Activated CD8-positive, alpha-beta T cell treated with anti-CD3 and anti-CD28 coated beads for 36 hours (primary cell): ENCODE measurements around the gene CCDC14. TPM values are rescaled to one million over a fixed set of nuclear protein-coding genes. Genes with fewer than 3 reads are reported as not detected.

Experiments used
- ATAC-seq: fragments of 200-7000 bp; cut with Tn5 transposase; one replicate; pipeline ENCODE4 v1.10.0; 2021; ENCODE audit warnings: mild to moderate bottlenecking, moderate library complexity
- CTCF ChIA-PET: fragments of 350-600 bp; sonication (Branson Sonifier 250); formaldehyde crosslinking; loops from one replicate; lab custom pipeline; 2021; ENCODE audit warnings: antibody characterized with exemption; lab: Charles Lee
- POLR2A ChIA-PET: fragments of 350-600 bp; sonication (Branson Sonifier 250); formaldehyde crosslinking; loops from one replicate; lab custom pipeline; 2021; ENCODE audit warnings: antibody characterized with exemption; lab: Charles Lee
- DNase-seq: peaks from one replicate; pipeline ENCODE4 v3.0.0-alpha.2; 2020
- H3K27ac Mint-ChIP-seq: one replicate; pipeline ENCODE4 v1.8.0; 2021; ENCODE audit warnings: mild to moderate bottlenecking, mixed read lengths
- H3K27me3 Mint-ChIP-seq: one replicate; pipeline ENCODE4 v1.8.0; 2021; ENCODE audit warnings: mixed read lengths
- H3K36me3 Mint-ChIP-seq: one replicate; pipeline ENCODE4 v1.8.0; 2021; ENCODE audit warnings: low read depth, mixed read lengths
- H3K4me1 Mint-ChIP-seq: one replicate; pipeline ENCODE4 v1.8.0; 2021; ENCODE audit warnings: low read depth, mixed read lengths
- H3K4me3 Mint-ChIP-seq: one replicate; pipeline ENCODE4 v1.8.0; 2021; ENCODE audit warnings: mild to moderate bottlenecking, moderate library complexity, mixed read lengths
- H3K9me3 Mint-ChIP-seq: one replicate; pipeline ENCODE4 v1.8.0; 2021; ENCODE audit warnings: mixed read lengths
- intact Hi-C: fragments of 100-400 bp; cut with micrococcal nuclease; formaldehyde crosslinking; loops from one replicate; pipeline ENCODE4 v1.10.0; 2022
- total RNA-seq, 2 experiments: library from RNA; stranded (reverse); gene quantifications; one replicate each; pipeline ENCODE4 v1.2.3, GENCODE V29; 2021
- TF ChIP-seq, protein P1 (sequence below): fragments of 200-600 bp; IDR thresholded peaks from one replicate; pipeline ENCODE4 v1.8.0; 2022; ENCODE audit warnings: antibody characterized with exemption, mild to moderate bottlenecking

CCDC14 gene
- total RNA-seq, 2 experiments from 2014 or later, result 34.1 to 35.1 TPM

DNA sequence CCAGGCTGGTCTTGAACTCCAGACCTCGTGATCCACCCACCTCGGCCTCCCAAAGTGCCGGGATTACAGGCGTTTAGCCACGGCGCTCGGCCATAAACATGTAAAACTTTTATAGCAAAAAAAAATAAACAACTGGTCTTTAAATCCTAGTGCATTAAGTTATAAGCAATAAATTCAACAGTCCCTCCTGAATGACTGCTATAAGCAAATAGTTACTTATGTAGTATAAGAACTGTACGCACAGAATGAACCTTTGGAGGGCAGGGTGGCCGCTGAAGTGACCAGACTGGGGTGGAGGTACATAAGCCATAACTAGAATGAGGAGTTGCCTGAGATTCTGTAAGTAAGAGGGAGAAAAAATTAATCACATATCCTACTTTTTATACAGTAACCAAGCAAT lies 12.6 kb downstream of the CCDC14 start:
- TF ChIP-seq, protein P1, sequence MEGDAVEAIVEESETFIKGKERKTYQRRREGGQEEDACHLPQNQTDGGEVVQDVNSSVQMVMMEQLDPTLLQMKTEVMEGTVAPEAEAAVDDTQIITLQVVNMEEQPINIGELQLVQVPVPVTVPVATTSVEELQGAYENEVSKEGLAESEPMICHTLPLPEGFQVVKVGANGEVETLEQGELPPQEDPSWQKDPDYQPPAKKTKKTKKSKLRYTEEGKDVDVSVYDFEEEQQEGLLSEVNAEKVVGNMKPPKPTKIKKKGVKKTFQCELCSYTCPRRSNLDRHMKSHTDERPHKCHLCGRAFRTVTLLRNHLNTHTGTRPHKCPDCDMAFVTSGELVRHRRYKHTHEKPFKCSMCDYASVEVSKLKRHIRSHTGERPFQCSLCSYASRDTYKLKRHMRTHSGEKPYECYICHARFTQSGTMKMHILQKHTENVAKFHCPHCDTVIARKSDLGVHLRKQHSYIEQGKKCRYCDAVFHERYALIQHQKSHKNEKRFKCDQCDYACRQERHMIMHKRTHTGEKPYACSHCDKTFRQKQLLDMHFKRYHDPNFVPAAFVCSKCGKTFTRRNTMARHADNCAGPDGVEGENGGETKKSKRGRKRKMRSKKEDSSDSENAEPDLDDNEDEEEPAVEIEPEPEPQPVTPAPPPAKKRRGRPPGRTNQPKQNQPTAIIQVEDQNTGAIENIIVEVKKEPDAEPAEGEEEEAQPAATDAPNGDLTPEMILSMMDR, result no peak
- POLR2A ChIA-PET, result no interaction called here

DNA sequence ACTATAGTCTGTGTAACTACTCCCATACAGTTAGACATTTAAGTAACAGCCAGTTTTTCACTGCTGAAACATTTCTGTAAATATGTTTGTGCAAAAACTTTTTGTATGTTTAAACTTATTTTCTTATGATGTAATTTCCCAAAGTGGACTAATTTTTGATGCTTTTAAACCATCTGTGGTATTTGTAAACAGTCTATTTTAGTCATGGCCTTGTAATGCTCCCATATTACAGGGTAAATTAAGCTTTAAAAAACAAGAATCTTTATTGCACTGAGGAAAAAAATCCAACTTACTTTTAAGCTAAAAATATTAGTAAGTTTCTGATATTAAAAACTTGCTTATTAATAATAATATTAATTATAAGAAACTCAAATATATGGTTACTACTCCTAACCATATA lies 13.5 kb downstream of the CCDC14 start:
- intact Hi-C loops, result no loop called here
- DNase-seq (no peak), ATAC-seq (no peak)
- Mint-ChIP-seq H3K27ac (no peak overlapping the region), H3K27me3 (no peaks in the 10 kb centered on the region), H3K9me3 (no peaks in the 10 kb centered on the region), H3K4me1 (no peaks in the 10 kb centered on the region), H3K4me3 (no peak overlapping the region), H3K36me3 (peaks cover 31% of the 10 kb centered on the region)
- POLR2A ChIA-PET, result no interaction called here
- CTCF ChIA-PET, result no interaction called here
- TF ChIP-seq, protein P1, result no peak

More for the DNA sequence above, 12.6 kb downstream of the CCDC14 start:
- intact Hi-C loops, result no loop called here
- Mint-ChIP-seq H3K4me1 (no peaks in the 10 kb centered on the region), H3K36me3 (peaks cover 37% of the 10 kb centered on the region), H3K27ac (no peak overlapping the region), H3K9me3 (no peaks in the 10 kb centered on the region), H3K4me3 (no peak overlapping the region), H3K27me3 (no peaks in the 10 kb centered on the region)
- no peak for DNase-seq
- CTCF ChIA-PET, result no interaction called here
- ATAC-seq, result no peak

- no peak overlapping the region for H3K27ac Mint-ChIP-seq
- CTCF ChIA-PET, result interaction anchor here (0.7 to 1.1 kb wide), 2 partner anchors 8 to 123 kb away, joined by 3 to 4 read pairs; no protein-coding TSS in a partner anchor
Measured at GRCh38 chr3:123941542-123941941, 19.5 kb downstream of the CCDC14 start.

DNA sequence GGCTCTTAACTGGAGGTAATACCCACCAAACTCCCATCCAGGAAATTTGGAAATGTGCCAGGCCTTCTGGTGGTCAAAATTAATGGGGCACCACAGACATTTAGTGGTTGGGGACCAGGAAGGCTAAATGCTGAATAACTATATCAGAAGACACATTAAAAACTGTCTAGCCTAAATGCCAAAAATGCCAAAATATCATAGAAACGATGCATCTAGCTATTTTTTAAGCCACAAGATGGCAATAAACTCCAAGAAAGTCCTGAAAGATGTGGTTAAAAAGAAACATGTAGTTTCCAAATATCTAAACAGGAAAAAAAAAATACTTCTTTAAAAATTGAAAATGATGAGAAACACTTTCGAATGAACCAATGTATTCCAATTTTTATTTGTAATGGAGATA lies 19.9 kb downstream of the CCDC14 start:
- DNase-seq (no peak), ATAC-seq (no peak)
- ChIA-PET CTCF (interaction anchor here (0.7 to 1.1 kb wide), 2 partner anchors 8 to 123 kb away, joined by 3 to 4 read pairs; no protein-coding TSS in a partner anchor), POLR2A (no interaction called here)
- Mint-ChIP-seq H3K36me3 (peaks cover 31% of the 10 kb centered on the region), H3K9me3 (no peaks in the 10 kb centered on the region), H3K27me3 (no peaks in the 10 kb centered on the region), H3K27ac (no peak overlapping the region), H3K4me1 (no peaks in the 10 kb centered on the region), H3K4me3 (no peak overlapping the region)
- intact Hi-C loops, result no loop called here
- TF ChIP-seq, protein P1, result no peak

More at GRCh38 chr3:123941542-123941941, 19.5 kb downstream of the CCDC14 start:
- intact Hi-C loops, result no loop called here
- TF ChIP-seq, protein P1, result no peak
- Mint-ChIP-seq H3K27me3 (no peaks in the 10 kb centered on the region), H3K4me3 (no peak overlapping the region), H3K9me3 (no peaks in the 10 kb centered on the region), H3K4me1 (no peaks in the 10 kb centered on the region), H3K36me3 (peaks cover 33% of the 10 kb centered on the region)
- POLR2A ChIA-PET, result no interaction called here
- ATAC-seq (no peak), DNase-seq (no peak)

DNA sequence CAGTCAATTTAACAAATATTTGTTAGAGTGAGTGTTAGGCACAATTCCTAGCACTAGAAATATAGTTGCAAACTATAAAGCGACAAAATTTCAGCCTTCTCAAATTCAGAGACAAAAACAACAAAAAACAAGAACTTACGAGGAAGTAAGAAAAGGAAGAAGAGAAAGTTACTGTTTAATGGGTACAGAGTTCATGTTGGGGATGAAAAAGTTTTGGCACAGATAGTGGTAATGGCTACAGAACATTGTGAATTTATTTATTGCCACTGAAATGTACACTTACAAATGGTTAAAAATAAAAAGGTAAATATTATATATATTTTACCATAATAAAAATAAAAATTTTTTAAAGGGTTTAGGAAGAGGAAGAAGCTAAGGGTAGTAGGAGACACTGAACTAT lies 21.3 kb downstream of the CCDC14 start:
- POLR2A ChIA-PET, result no interaction called here
- H3K27ac Mint-ChIP-seq, result no peak overlapping the region
- H3K36me3 Mint-ChIP-seq, result peaks cover 30% of the 10 kb centered on the region

More for the DNA sequence above, 21.3 kb downstream of the CCDC14 start:
- DNase-seq (no peak), ATAC-seq (no peak)
- Mint-ChIP-seq H3K9me3 (no peaks in the 10 kb centered on the region), H3K4me3 (no peak overlapping the region), H3K27me3 (no peaks in the 10 kb centered on the region), H3K4me1 (no peaks in the 10 kb centered on the region)
- intact Hi-C loops, result no loop called here
- CTCF ChIA-PET, result no interaction called here
- TF ChIP-seq, protein P1, result no peak
